GM18502 (cell line): ENCODE data around the gene ZKSCAN7.
"Not testable (repeated sequence)": the region's sequence is repeated elsewhere in the genome, so short reads cannot be mapped to it uniquely, and the experiment has no call there.

Experiments
- ATAC-seq: cut with Tn5 transposase; IDR thresholded peaks from one replicate; pipeline ENCODE4 v1.9.1; 2021; ENCODE audit warnings: mild to moderate bottlenecking; ENCODE audit not compliant: unreplicated experiment, poor library complexity

The ZKSCAN7 gene

GRCh38 chr3:44571024-44571423 lies 16.0 kb downstream of the ZKSCAN7 start:
- no peak for ATAC-seq

GRCh38 chr3:44576613-44577012 lies 21.6 kb downstream of the ZKSCAN7 start:
- ATAC-seq = no peak

GRCh38 chr3:44577354-44577952 lies 22.5 kb downstream of the ZKSCAN7 start:
- ATAC-seq = not testable (repeated sequence)

GRCh38 chr3:44578316-44578715 lies 23.3 kb downstream of the ZKSCAN7 start:
- ATAC-seq = not testable (repeated sequence)

- ATAC-seq = not testable (repeated sequence)
These were observed 24.0 kb downstream of the ZKSCAN7 start for GRCh38 chr3:44578924-44579515.

- not testable (repeated sequence) for ATAC-seq
These were observed 24.8 kb downstream of the ZKSCAN7 start for GRCh38 chr3:44579749-44580148.

GRCh38 chr3:44580971-44581370 lies 26.0 kb downstream of the ZKSCAN7 start:
- ATAC-seq = not testable (repeated sequence)

GRCh38 chr3:44584646-44585501 lies 29.9 kb downstream of the ZKSCAN7 start, which contains the start of gene ZNF660:
Gene ZNF660 (plus strand): TSS chr3:44584964. CDS start chr3:44594194, 9,230 bp downstream.
- no peak for ATAC-seq

GRCh38 chr3:44596621-44597020 lies 41.6 kb downstream of the ZKSCAN7 start:
- ATAC-seq = no peak

GRCh38 chr3:44601749-44602148 lies 46.8 kb downstream of the ZKSCAN7 start:
- ATAC-seq = no peak

- no peak for ATAC-seq
These were observed 57.7 kb downstream of the ZKSCAN7 start for GRCh38 chr3:44612678-44613077.
